Fibroblast of pulmonary artery (primary cell): ENCODE results near the gene RPTOR.

Experiments
- DNase-seq: peaks from one replicate; pipeline ENCODE4 v3.0.0-alpha.2; 2010; ENCODE audit warnings: low read depth
- H3K4me3 ChIP-seq: replicated peaks from 2 replicates; pipeline ENCODE4 v1.5.1; 2011; ENCODE audit warnings: low read depth, mild to moderate bottlenecking, control low read depth, low read length, moderate library complexity
- TF ChIP-seq, protein P1 (sequence below): IDR thresholded peaks from 2 replicates; pipeline ENCODE4 v1.5.1; 2011; ENCODE audit warnings: mild to moderate bottlenecking, control low read depth, low read length, inconsistent platforms; ENCODE audit errors: missing control alignments

Gene RPTOR

DNA sequence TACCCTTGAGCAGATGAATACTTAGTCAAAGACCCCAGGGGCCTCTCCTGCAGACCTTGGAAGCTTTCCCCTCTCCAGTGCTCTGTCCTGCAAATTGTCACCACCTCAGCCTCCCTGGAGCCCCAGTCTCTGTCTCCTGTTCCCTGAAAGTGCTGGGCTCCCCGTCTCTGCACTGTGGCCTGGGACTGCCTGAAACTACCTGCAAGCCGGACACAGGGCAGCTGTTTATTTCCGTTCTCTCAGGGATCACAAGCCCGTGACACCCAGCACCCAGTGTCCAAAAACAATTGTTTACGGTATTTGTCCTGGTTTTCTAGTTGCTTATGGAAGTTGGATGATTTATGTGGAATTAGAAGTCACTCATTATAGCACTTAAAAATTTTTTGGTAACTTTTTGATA is 365.4 kb downstream of the RPTOR start:
- H3K4me3 ChIP-seq: no peak overlapping the region
- DNase-seq: no peak
- TF ChIP-seq, protein P1, sequence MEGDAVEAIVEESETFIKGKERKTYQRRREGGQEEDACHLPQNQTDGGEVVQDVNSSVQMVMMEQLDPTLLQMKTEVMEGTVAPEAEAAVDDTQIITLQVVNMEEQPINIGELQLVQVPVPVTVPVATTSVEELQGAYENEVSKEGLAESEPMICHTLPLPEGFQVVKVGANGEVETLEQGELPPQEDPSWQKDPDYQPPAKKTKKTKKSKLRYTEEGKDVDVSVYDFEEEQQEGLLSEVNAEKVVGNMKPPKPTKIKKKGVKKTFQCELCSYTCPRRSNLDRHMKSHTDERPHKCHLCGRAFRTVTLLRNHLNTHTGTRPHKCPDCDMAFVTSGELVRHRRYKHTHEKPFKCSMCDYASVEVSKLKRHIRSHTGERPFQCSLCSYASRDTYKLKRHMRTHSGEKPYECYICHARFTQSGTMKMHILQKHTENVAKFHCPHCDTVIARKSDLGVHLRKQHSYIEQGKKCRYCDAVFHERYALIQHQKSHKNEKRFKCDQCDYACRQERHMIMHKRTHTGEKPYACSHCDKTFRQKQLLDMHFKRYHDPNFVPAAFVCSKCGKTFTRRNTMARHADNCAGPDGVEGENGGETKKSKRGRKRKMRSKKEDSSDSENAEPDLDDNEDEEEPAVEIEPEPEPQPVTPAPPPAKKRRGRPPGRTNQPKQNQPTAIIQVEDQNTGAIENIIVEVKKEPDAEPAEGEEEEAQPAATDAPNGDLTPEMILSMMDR: no peak

DNA sequence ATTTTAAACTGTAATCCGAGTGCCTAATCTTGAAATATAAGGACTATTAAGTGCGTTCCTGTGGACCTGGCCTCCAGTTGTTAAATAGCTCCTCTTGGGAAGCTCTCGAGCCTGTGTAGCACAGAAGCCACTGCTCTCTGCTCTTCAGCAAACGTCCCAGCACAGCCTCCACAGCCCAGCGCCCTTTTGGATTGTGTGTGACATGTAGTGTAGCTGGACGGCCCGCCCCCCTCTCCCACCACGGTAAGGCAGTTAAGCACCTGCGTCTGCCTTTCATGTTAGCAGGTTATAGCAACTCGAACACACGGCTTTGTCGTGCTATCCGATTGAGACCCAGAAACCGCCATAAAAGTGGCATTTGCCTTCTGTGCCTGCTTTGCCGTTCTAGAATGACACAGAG is 367.8 kb downstream of the RPTOR start:
- TF ChIP-seq, protein P1: no peak
- H3K4me3 ChIP-seq: no peak overlapping the region
- DNase-seq: no peak

DNA sequence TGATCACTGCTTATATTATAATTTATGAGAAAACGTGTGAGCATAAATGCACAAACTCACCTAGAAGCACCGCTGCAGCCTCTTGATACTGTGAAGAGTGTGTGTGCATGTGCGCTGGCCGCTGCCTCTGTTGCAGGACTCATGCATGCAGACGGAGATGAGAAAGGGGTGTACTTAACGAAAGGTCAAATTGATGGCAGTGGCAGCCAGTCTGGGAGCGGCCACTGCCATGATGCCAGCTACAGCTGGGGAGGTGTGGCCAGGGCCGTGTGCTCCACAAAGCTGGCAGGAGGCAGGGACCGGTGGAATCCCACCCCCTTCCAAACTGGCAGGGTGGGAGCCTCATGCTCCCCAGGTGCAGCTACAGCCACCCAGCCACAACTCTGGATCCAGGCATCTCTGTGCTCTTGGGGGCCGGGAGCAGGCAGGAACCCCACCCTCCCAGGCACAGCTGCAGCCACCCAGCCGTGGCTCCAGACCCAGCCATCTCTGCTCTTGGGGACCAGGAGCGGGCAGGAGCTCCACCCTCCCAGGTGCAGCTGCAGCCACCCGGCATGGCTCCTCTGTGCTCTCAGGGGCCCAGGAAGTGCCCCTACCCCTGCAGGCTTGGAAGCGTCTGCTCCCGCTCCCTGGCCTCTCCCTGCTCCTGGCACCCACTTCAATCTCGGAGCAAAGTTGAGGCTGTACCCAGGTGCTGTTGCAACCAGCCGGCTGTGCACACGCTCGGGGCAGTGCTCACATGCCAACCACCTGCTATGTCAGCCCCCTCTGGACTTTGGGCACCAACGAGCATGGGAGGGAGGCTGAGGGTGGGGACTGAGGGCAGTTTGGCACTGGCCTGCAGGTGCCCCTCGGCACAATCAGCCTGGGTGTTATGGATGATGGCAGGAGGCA is 369.5 kb downstream of the RPTOR start:
- no peak for DNase-seq
- no peak overlapping the region for H3K4me3 ChIP-seq
- TF ChIP-seq, protein P1: no peak

DNA sequence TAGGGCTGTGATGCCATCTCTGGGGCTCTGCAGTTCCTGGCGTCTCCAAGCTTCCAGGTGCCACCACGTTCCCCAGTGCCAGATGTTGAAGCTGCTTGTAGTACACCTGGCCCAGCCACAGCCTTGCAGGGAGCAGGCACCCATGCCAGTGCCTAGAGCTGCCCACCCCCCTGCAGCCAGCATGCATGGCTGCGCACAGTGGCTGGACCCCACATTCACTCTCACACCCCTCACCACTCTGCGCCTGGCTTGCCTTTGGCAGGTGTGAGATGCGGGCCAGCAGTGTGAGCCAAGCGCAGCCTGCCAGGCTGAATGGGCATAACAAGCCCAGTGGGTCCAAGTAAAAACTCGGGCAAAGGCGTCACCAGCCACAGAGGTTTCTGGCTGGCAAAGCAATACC is 371.6 kb downstream of the RPTOR start:
- no peak for DNase-seq
- TF ChIP-seq, protein P1: no peak
- H3K4me3 ChIP-seq: no peak overlapping the region

DNA sequence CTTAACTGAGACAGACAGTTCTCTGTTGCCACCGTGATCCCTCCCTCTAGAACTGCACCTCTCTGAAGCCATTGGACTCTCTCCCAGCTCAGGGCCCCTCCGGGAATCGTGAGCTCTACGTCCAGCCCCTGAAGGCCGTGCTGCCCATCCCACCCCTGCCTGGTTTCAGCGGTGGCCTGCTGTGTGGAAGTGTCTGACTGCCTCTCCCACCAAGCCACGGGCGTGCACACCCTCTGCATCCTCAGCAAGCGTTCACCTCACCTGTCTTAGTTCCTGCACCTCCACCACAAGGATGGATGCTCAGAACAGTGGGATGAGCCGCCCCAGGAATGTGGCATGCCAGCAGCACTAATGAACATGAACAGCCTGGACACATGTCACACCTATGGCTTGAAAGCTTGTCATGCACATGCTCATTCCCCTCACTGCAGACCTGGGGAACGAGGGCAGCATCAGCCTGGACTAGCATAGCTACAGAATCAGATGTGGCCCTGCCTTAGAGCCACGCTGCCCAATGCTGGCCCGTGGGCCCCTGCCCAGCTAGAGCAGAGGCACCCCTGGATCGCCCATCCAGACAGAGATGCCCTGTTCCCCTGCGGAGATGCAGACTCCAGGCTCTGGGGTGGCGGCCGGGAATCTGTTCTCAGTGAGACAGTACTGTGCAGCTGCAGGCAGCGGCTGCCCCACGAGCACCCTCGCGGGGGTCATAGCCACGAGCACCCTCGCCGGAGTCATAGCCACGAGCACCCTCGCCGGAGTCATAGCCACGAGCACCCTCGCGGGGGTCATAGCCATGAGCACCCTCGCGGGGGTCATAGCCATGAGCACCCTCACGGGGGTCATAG is 373.3 kb downstream of the RPTOR start:
- TF ChIP-seq, protein P1: no peak
- DNase-seq: no peak

DNA sequence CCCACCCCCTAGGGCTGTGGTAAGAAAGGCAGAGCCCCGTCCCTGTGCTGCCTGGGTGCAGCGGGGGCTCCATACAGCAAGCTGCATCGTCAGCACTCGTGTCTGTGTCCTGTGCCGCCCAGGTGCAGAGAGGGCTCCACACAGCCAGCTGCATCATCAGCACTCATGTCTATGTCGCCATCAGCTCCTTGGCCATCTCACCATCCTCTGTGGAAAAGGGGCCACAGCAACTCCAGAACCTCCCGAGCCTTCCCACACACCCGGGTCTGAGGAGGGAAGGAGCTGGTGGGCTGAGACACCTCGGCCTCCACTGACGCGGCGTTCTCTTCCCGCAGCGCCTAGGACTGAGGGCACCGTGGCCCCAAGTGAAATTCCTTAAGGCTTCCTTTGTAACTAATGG is 374.1 kb downstream of the RPTOR start:
- no peak overlapping the region for H3K4me3 ChIP-seq
- TF ChIP-seq, protein P1: no peak
- DNase-seq: no peak

More for the DNA sequence above, 373.3 kb downstream of the RPTOR start:
- no peak overlapping the region for H3K4me3 ChIP-seq
